ENCODE measurements around the gene SYT1.

DNA sequence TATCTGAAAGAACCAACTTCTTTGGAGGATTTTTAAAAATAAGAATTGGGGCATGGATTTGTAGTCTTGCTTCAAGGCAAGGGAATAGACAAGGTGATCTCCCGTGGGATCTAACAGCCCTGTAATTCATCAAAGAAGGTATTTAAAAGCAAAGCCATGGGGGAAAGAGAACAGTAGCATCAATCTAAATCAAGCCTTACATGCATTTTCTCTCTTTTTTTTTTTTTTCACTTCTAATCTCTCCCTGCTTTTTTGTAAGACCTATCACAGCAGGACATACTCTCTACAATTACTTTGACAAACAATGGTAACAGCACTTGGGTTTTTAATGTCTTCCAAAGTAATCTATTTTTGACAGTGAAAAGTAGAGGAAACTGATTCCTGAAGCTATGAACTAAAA, 458.3 kb downstream of the SYT1 start:
- TF ChIP-seq, protein P1, sequence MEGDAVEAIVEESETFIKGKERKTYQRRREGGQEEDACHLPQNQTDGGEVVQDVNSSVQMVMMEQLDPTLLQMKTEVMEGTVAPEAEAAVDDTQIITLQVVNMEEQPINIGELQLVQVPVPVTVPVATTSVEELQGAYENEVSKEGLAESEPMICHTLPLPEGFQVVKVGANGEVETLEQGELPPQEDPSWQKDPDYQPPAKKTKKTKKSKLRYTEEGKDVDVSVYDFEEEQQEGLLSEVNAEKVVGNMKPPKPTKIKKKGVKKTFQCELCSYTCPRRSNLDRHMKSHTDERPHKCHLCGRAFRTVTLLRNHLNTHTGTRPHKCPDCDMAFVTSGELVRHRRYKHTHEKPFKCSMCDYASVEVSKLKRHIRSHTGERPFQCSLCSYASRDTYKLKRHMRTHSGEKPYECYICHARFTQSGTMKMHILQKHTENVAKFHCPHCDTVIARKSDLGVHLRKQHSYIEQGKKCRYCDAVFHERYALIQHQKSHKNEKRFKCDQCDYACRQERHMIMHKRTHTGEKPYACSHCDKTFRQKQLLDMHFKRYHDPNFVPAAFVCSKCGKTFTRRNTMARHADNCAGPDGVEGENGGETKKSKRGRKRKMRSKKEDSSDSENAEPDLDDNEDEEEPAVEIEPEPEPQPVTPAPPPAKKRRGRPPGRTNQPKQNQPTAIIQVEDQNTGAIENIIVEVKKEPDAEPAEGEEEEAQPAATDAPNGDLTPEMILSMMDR (IDR thresholded peaks at IDR 0.05): no peak
- TF ChIP-seq POLR2A (IDR thresholded peaks at IDR 0.05): no peak

All from prostate gland (tissue), 2 donors.